LNCAP (cell line): ENCODE measurements around the gene NUPR2.

Experiments
- CTCF ChIP-seq: fragments of 450-650 bp; IDR thresholded peaks from 2 replicates; pipeline ENCODE4 v1.5.1; 2017; ENCODE audit warnings: mild to moderate bottlenecking

NUPR2 gene

GRCh38 chr7:56074371-56074791 is 41.8 kb downstream of the NUPR2 start:
- peak; percentile 92 for TF ChIP-seq CTCF
